Large intestine (tissue), 12 donors: ENCODE measurements around the gene GPRIN3. TPM values are rescaled to one million over a fixed set of nuclear protein-coding genes. Genes with fewer than 3 reads are reported as not detected.

Source experiments
- DNase-seq, 2 donors: peaks; one replicate each; pipeline versions ENCODE4 v3.0.0 to v3.0.0-alpha.2; 2013
- H3K27ac ChIP-seq: one replicate; pipeline ENCODE4 v1.5.1; 2013; ENCODE audit warnings: low read length
- H3K27me3 ChIP-seq: 2 replicates; pipeline ENCODE4 v1.6.1; 2013; ENCODE audit warnings: low read length; ENCODE audit not compliant: control insufficient read depth, insufficient read depth
- H3K36me3 ChIP-seq: 2 replicates; pipeline ENCODE4 v1.6.1; 2013; ENCODE audit warnings: low read length; ENCODE audit not compliant: control insufficient read depth, insufficient read depth
- H3K4me1 ChIP-seq: one replicate; pipeline ENCODE4 v1.6.1; 2013; ENCODE audit warnings: low read length; ENCODE audit not compliant: control insufficient read depth, insufficient read depth
- H3K4me3 ChIP-seq: one replicate; pipeline ENCODE4 v1.5.1; 2013; ENCODE audit warnings: low read length
- H3K9me3 ChIP-seq: one replicate; pipeline ENCODE4 v1.6.1; 2013; ENCODE audit warnings: mild to moderate bottlenecking, low read depth, low read length, moderate library complexity; ENCODE audit not compliant: control insufficient read depth
- WGBS: methylation state at CpG from one replicate; pipeline ENCODE4 v1.1.5; 2013; ENCODE audit warnings: low lambda C conversion rate; ENCODE audit not compliant: insufficient coverage; 5-methylcytosine and 5-hydroxymethylcytosine counted together
- long read RNA-seq, 11 donors: transcript quantifications; one replicate each; lab custom pipeline, GENCODE V29; 2026
- polyA plus RNA-seq: library from polyadenylated mRNA; unstranded; fragments of 120-200 nt; gene quantifications from one replicate; pipeline ENCODE4 v1.2.1, GENCODE V29; 2013

Gene GPRIN3
- polyA plus RNA-seq = 8.7 TPM
- long read RNA-seq, donor 1, full-length matches to known transcripts = 9 of 9 reads
- long read RNA-seq, donor 1, partial matches to known transcripts = 0 of 9 reads
- long read RNA-seq, donor 1, other reads (novel, unspliced or antisense) = 0 of 9 reads
- long read RNA-seq, donor 2, full-length matches to known transcripts = 9 of 9 reads
- long read RNA-seq, donor 2, partial matches to known transcripts = 0 of 9 reads
- long read RNA-seq, donor 2, other reads (novel, unspliced or antisense) = 0 of 9 reads
- long read RNA-seq, donor 3, full-length matches to known transcripts = 21 of 21 reads
- long read RNA-seq, donor 3, partial matches to known transcripts = 0 of 21 reads
- long read RNA-seq, donor 3, other reads (novel, unspliced or antisense) = 0 of 21 reads
- long read RNA-seq, donor 4, full-length matches to known transcripts = 2 of 2 reads
- long read RNA-seq, donor 4, partial matches to known transcripts = 0 of 2 reads
- long read RNA-seq, donor 4, other reads (novel, unspliced or antisense) = 0 of 2 reads
- long read RNA-seq, donor 5, full-length matches to known transcripts = 6 of 6 reads
- long read RNA-seq, donor 5, partial matches to known transcripts = 0 of 6 reads
- long read RNA-seq, donor 5, other reads (novel, unspliced or antisense) = 0 of 6 reads
- long read RNA-seq, donor 6, full-length matches to known transcripts = 26 of 26 reads
- long read RNA-seq, donor 6, partial matches to known transcripts = 0 of 26 reads
- long read RNA-seq, donor 6, other reads (novel, unspliced or antisense) = 0 of 26 reads
- long read RNA-seq, donor 7, full-length matches to known transcripts = 8 of 8 reads
- long read RNA-seq, donor 7, partial matches to known transcripts = 0 of 8 reads
- long read RNA-seq, donor 7, other reads (novel, unspliced or antisense) = 0 of 8 reads
- long read RNA-seq, donor 8, full-length matches to known transcripts = 23 of 23 reads
- long read RNA-seq, donor 8, partial matches to known transcripts = 0 of 23 reads
- long read RNA-seq, donor 8, other reads (novel, unspliced or antisense) = 0 of 23 reads
- long read RNA-seq, donor 9, full-length matches to known transcripts = 7 of 7 reads
- long read RNA-seq, donor 9, partial matches to known transcripts = 0 of 7 reads
- long read RNA-seq, donor 9, other reads (novel, unspliced or antisense) = 0 of 7 reads
- long read RNA-seq, donor 10, full-length matches to known transcripts = 14 of 14 reads
- long read RNA-seq, donor 10, partial matches to known transcripts = 0 of 14 reads
- long read RNA-seq, donor 10, other reads (novel, unspliced or antisense) = 0 of 14 reads
- long read RNA-seq, donor 11, full-length matches to known transcripts = 5 of 5 reads
- long read RNA-seq, donor 11, partial matches to known transcripts = 0 of 5 reads
- long read RNA-seq, donor 11, other reads (novel, unspliced or antisense) = 0 of 5 reads

DNA sequence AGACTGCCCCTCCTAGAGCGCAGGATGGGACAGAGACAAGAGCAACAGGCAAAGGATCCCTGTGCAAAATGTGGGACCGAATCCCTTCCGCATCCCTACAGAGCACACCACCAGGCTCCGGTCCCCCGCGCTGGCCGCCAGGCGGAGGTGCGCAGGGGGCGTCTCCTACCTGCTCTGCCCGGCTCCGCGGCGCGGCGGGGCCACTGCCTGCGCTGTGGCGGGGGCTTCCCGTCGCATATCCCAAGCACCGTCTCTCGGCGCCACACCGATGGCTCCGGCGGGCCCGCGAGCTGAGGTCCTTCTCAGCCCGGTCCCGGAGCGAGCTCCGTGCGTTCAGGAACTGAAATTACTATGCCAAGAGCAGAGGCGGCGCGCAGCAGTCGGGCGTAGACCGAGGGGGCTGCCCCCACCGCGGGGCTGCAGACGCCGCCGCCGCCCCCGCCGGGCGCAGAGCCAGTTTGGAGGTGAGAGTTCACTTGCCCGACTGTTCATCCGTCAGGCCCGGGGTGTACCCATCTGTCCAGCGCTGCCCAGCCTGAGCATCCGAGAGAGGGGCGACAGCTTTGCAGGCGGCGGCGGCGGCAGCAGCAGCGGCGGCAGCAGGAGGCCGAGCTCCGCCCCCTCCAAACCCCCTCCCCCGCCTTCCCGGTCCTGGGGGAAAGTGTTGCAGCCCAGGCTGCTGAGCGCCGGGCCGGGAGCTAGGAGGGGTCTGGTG, at the start of gene GPRIN3:
GPRIN3 (minus strand) TSS at position 355 of the 715 bp plus-strand sequence. CDS start 57,690 bp downstream, outside the sequence.
- H3K9me3 ChIP-seq = no peaks in the 10 kb centered on the region
- DNase-seq = peak in 1 of 2 donors; percentile 80
- peaks cover 20% of the 10 kb centered on the region for H3K4me1 ChIP-seq
- H3K27ac ChIP-seq = peak within 1 kb of the TSS; percentile 60
- no CpG with 5 or more reads among the region's 67 CpGs for WGBS
- H3K27me3 ChIP-seq = no peaks in the 10 kb centered on the region
- H3K4me3 ChIP-seq = peak within 1 kb of the TSS; percentile 68
- no peaks in the 10 kb centered on the region for H3K36me3 ChIP-seq

- H3K36me3 ChIP-seq = no peaks in the 10 kb centered on the region
- WGBS = 100% methylated on average over 1 of the region's 3 CpGs
- no peak overlapping the region for H3K27ac ChIP-seq
- no peaks in the 10 kb centered on the region for H3K4me1 ChIP-seq
- H3K9me3 ChIP-seq = no peaks in the 10 kb centered on the region
- no peak for DNase-seq
- no peak overlapping the region for H3K4me3 ChIP-seq
- H3K27me3 ChIP-seq = no peaks in the 10 kb centered on the region
Observed at GRCh38 chr4:89357340-89357739, 49.7 kb upstream of the GPRIN3 start.

DNA sequence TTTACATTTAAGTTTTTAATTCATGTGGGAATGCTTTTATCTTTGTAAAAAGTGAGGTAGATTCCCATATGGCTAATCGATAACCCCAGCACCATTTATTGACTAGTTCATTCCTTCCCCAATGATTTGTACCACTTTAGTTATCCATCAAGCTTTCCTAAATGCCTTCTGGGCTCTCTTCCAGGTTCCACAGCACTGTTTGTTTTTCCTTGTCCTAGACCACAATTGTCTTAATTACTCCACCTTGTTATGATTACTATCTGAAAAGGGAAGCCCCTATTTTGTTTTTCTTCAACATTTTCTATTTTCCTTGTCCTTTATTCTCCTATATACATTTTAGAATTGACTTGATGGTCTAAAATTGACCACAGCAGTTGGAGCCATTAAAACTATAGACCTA, 48.5 kb upstream of the GPRIN3 start:
- Histone ChIP-seq H3K27ac (no peak overlapping the region), H3K9me3 (no peaks in the 10 kb centered on the region), H3K27me3 (no peaks in the 10 kb centered on the region), H3K4me1 (no peaks in the 10 kb centered on the region), H3K4me3 (no peak overlapping the region), H3K36me3 (no peaks in the 10 kb centered on the region)
- 86% methylated on average over 1 of the region's 1 CpG for WGBS
- no peak for DNase-seq

DNA sequence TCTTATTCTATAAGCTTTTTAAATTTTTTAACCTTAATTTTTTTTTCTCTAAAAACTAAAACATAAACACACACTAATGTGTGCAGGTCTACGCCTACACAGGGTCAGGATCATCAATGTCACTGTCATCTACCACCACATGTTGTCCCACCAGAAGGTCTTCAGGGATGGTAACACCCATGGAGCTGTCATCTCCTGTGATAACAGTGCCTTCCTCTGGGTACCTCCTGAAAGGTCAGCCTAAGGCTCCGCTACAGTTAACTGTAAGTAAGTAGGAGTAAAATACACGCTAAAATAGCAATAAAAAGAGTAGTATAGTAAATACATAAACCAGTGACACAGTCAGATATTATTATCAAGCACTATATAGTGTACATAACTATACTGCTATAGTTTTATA, 45.9 kb upstream of the GPRIN3 start:
- Histone ChIP-seq H3K27me3 (no peaks in the 10 kb centered on the region), H3K36me3 (no peaks in the 10 kb centered on the region), H3K4me3 (no peak overlapping the region), H3K27ac (no peak overlapping the region), H3K9me3 (no peaks in the 10 kb centered on the region), H3K4me1 (no peaks in the 10 kb centered on the region)
- 93% methylated on average over 3 of the region's 3 CpGs for WGBS
- DNase-seq = no peak

GRCh38 chr4:89352541-89352940, 44.9 kb upstream of the GPRIN3 start:
- no peak for DNase-seq
- Histone ChIP-seq H3K4me1 (no peaks in the 10 kb centered on the region), H3K27me3 (no peaks in the 10 kb centered on the region), H3K27ac (no peak overlapping the region), H3K36me3 (no peaks in the 10 kb centered on the region), H3K9me3 (peaks cover 4% of the 10 kb centered on the region), H3K4me3 (no peak overlapping the region)
- no CpG with 5 or more reads among the region's 1 CpG for WGBS

DNA sequence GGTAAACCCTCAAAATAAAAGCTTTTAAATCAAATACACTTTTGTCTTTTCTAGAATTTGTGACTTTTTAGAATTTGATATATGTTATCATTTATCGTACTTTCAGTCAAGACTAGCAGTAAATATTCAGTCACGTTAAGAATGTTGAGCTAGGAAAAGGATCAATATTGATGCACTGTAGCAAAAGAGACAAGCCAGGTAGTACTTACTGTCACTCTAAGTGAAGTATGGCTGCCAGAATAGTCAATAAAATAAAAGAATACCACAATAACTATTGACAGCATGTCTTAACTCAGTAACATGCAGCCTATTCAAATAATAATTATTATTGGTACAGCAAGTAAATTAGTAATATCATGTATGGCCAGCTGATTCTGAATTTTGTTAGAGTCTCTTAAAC, 43.6 kb upstream of the GPRIN3 start:
- Histone ChIP-seq H3K9me3 (peaks cover 12% of the 10 kb centered on the region), H3K27me3 (no peaks in the 10 kb centered on the region), H3K36me3 (no peaks in the 10 kb centered on the region), H3K4me3 (no peak overlapping the region), H3K4me1 (no peaks in the 10 kb centered on the region), H3K27ac (no peak overlapping the region)
- no peak for DNase-seq
- WGBS = 85% methylated on average over 2 of the region's 2 CpGs

- H3K9me3 ChIP-seq = peaks cover 15% of the 10 kb centered on the region
- H3K4me1 ChIP-seq = no peaks in the 10 kb centered on the region
- no peak for DNase-seq
- WGBS = 60% methylated on average over 1 of the region's 2 CpGs
- H3K4me3 ChIP-seq = no peak overlapping the region
- no peak overlapping the region for H3K27ac ChIP-seq
- no peaks in the 10 kb centered on the region for H3K27me3 ChIP-seq
- H3K36me3 ChIP-seq = no peaks in the 10 kb centered on the region
Observed at GRCh38 chr4:89347363-89348025, 39.9 kb upstream of the GPRIN3 start.

DNA sequence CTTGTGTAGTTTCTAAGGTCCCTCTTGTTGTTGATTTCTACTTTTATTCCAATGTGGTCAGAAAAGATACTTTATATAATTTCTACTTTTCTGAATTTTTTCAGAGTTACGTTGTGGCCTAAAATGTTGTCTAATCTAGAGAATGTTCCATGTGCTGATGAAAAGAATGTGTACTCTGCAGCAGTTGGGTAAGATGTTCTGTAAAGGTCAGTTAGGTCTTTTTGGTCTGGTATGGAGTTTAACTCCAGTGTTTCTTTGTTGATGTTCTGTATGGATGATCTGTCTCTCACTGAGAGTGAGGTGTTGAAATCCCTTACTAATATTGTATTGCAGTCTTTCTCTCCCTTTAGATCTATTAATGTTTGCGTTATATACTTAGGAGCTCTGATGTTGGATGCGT, 37.0 kb upstream of the GPRIN3 start:
- Histone ChIP-seq H3K4me1 (no peaks in the 10 kb centered on the region), H3K4me3 (no peak overlapping the region), H3K36me3 (no peaks in the 10 kb centered on the region), H3K27ac (no peak overlapping the region), H3K27me3 (no peaks in the 10 kb centered on the region), H3K9me3 (peaks cover 15% of the 10 kb centered on the region)
- DNase-seq = no peak
- WGBS = 90% methylated on average over 2 of the region's 3 CpGs

DNA sequence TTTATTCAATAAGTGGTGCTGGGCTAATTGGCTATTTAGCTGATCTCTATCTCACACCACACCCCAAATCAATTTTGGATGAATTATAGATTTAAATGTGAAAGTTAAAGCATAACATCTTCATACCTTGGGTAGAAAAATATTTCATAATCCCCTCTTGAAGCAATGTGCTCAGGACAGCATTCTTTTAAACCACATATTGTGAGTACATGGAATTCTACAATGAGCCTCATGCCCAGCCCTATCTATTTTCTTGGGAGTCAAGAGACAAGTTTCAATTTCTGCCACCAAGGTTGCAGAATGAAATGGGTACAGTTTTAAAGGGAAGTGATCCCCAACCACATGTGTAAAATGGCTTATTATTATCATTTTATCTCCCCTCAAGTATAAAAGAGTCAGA, 30.6 kb upstream of the GPRIN3 start:
- Histone ChIP-seq H3K9me3 (no peaks in the 10 kb centered on the region), H3K36me3 (no peaks in the 10 kb centered on the region), H3K4me3 (no peak overlapping the region), H3K27ac (no peak overlapping the region), H3K27me3 (no peaks in the 10 kb centered on the region), H3K4me1 (no peaks in the 10 kb centered on the region)
- no peak for DNase-seq
